AG04450 (cell line): ENCODE results near the gene RTTN. TPM values are rescaled to one million over a fixed set of nuclear protein-coding genes. Genes with fewer than 3 reads are reported as not detected.
A peak's percentile ranks its signal among the peaks of the same experiment; 100 is the strongest.
"Not testable (repeated sequence)": the region's sequence is repeated elsewhere in the genome, so short reads cannot be mapped to it uniquely, and the experiment has no call there.

Source experiments
- CTCF ChIA-PET: fragments of 300-600, 350-600 bp; formaldehyde crosslinking; extraction: SDS; loops from one replicate; lab custom pipeline; 2022; ENCODE audit warnings: antibody characterized with exemption, inconsistent platforms; lab: Charles Lee
- POLR2A ChIA-PET: fragments of 350-600 bp; formaldehyde crosslinking; extraction: SDS; loops from one replicate; lab custom pipeline; 2021; ENCODE audit warnings: antibody characterized with exemption, inconsistent platforms; lab: Yijun Ruan, JAX
- DNase-seq: peaks from one replicate; pipeline ENCODE4 v3.0.0-alpha.2; 2011; ENCODE audit warnings: low read depth, low spot score
- H3K27ac ChIP-seq: one replicate; pipeline ENCODE4 v1.5.1; 2012; ENCODE audit warnings: low read depth, low read length, control low read depth
- H3K27me3 ChIP-seq: one replicate; pipeline ENCODE4 v1.6.0; 2012; ENCODE audit warnings: low read length; ENCODE audit not compliant: control insufficient read depth, insufficient read depth
- H3K4me3 ChIP-seq: 2 replicates; pipeline ENCODE4 v1.5.1; 2011; ENCODE audit warnings: mild to moderate bottlenecking, low read depth, low read length, control low read depth
- H3K9me3 ChIP-seq: 2 replicates; pipeline ENCODE4 v1.5.1; 2012; ENCODE audit warnings: low read length; ENCODE audit not compliant: control insufficient read depth, insufficient read depth
- CTCF ChIP-seq: IDR thresholded peaks from 2 replicates; pipeline ENCODE4 v1.5.1; 2011; ENCODE audit warnings: low read depth, low read length, control low read depth, inconsistent platforms
- polyA minus RNA-seq: library from RNA; depleted of rRNA, polyadenylated mRNA; stranded (reverse); fragments of >200 nt; gene quantifications from 2 replicates; pipeline ENCODE4 v1.2.3, GENCODE V29; 2011; rRNA and poly(A)+ RNA removed
- polyA plus RNA-seq: library from polyadenylated mRNA; depleted of rRNA; stranded (reverse); fragments of >200 nt; gene quantifications from 2 replicates; pipeline ENCODE4 v1.2.3, GENCODE V29; 2011; rRNA removed

Gene RTTN
- polyA plus RNA-seq: 4.1 and 4.6 TPM in 2 replicates
- 11.1 and 15.4 TPM in 2 replicates for polyA minus RNA-seq

GRCh38 chr18:70205421-70206397 lies at the start of gene RTTN:
Gene RTTN (minus strand): TSS chr18:70205687. CDS start chr18:70205658, 29 bp downstream.
- Histone ChIP-seq H3K27me3 (no peaks in the 10 kb centered on the region), H3K9me3 (no peaks in the 10 kb centered on the region), H3K27ac (peak within 1 kb of the TSS; percentile 99), H3K4me3 (peak within 1 kb of the TSS; percentile 84)
- TF ChIP-seq CTCF: no peak
- POLR2A ChIA-PET: interaction anchor here (0.6 to 0.9 kb wide), 2 partner anchors 119 to 866 kb away, joined by 3 read pairs; no protein-coding TSS in a partner anchor
- peak; percentile 85 for DNase-seq
- CTCF ChIA-PET: interaction anchor here (0.6 to 2.4 kb wide), 5 partner anchors 11 to 287 kb away, joined by 3 to 17 read pairs (median 3); no protein-coding TSS in a partner anchor

GRCh38 chr18:70250781-70251180 lies 45.3 kb upstream of the RTTN start:
- no peak overlapping the region for H3K27ac ChIP-seq
- DNase-seq: no peak
- CTCF ChIA-PET: no interaction called here
- no peaks in the 10 kb centered on the region for H3K27me3 ChIP-seq
- H3K4me3 ChIP-seq: no peak overlapping the region
- TF ChIP-seq CTCF: no peak
- H3K9me3 ChIP-seq: peaks cover 4% of the 10 kb centered on the region; the same call in 1 of the 2 replicates
- POLR2A ChIA-PET: no interaction called here

GRCh38 chr18:70249861-70250260 lies 44.4 kb upstream of the RTTN start:
- DNase-seq, H3K9me3 ChIP-seq, POLR2A ChIA-PET, H3K27me3 ChIP-seq, H3K27ac ChIP-seq, CTCF ChIA-PET, H3K4me3 ChIP-seq: not testable (repeated sequence)

- Histone ChIP-seq H3K4me3 (no peak overlapping the region), H3K9me3 (peaks cover 4% of the 10 kb centered on the region; the same call in 1 of the 2 replicates), H3K27me3 (no peaks in the 10 kb centered on the region), H3K27ac (no peak overlapping the region)
- ChIA-PET POLR2A (no interaction called here), CTCF (interaction anchor here (0.9 kb wide), 1 partner anchor 54 kb away, joined by 3 read pairs; no protein-coding TSS in a partner anchor)
- TF ChIP-seq CTCF: no peak
- DNase-seq: no peak
Observed at GRCh38 chr18:70249118-70249517, 43.6 kb upstream of the RTTN start.

GRCh38 chr18:70246061-70246466 lies 40.6 kb upstream of the RTTN start:
- Histone ChIP-seq H3K27ac (no peak overlapping the region), H3K4me3 (no peak overlapping the region), H3K9me3 (peaks cover 4% of the 10 kb centered on the region; the same call in 1 of the 2 replicates), H3K27me3 (no peaks in the 10 kb centered on the region)
- ChIA-PET POLR2A (no interaction called here), CTCF (interaction anchor here (0.8 kb wide), 1 partner anchor 15 kb away, joined by 4 read pairs; no protein-coding TSS in a partner anchor)
- no peak for DNase-seq
- TF ChIP-seq CTCF: no peak
